Gastrocnemius medialis (tissue), 4 donors: Measurements from ENCODE around the gene APOE. TPM values are rescaled to one million over a fixed set of nuclear protein-coding genes. Genes with fewer than 3 reads are reported as not detected.

ENCODE experiments used
- ATAC-seq, 2 donors: fragments of 150-250 bp; one replicate each; pipeline ENCODE4 v1.9.1; 2016
- DNase-seq, 2 donors: peaks; one replicate each; pipeline ENCODE4 v3.0.0-alpha.2; 2019
- H3K27ac ChIP-seq, 4 donors: fragments of 200-600 bp; sonication (generic); 1 replicate in 1 of 4; 2 replicates in 3 of 4; pipeline ENCODE4 v1.5.1; 2016 to 2018; ENCODE audit warnings: mild to moderate bottlenecking in 2 of 4, moderate library complexity in 1 of 4
- H3K27me3 ChIP-seq, 3 donors: fragments of 200-600 bp; sonication (generic) in 2 of 3; 1 replicate in 1 of 3; 2 replicates in 2 of 3; pipeline versions ENCODE4 v1.5.1 to v1.6.0; 2016 to 2019; ENCODE audit warnings: mild to moderate bottlenecking in 1 of 3, moderate library complexity in 1 of 3
- H3K36me3 ChIP-seq, 2 donors: fragments of 200-600 bp; sonication (generic) in 1 of 2; one replicate each; pipeline ENCODE4 v1.5.1; 2017 to 2018
- H3K4me1 ChIP-seq, 2 donors: fragments of 200-600 bp; sonication (generic) in 1 of 2; one replicate each; pipeline ENCODE4 v1.5.1; 2016 to 2017; ENCODE audit warnings: mild to moderate bottlenecking in 2 of 2
- H3K4me3 ChIP-seq, 4 donors: fragments of 200-600 bp; sonication (generic) in 3 of 4; 1 replicate in 1 of 4; 2 replicates in 3 of 4; pipeline ENCODE4 v1.5.1; 2016 to 2019; ENCODE audit warnings: mild to moderate bottlenecking in 2 of 4
- H3K9me3 ChIP-seq, 3 donors: fragments of 200-600 bp; sonication (generic) in 2 of 3; 1 replicate in 1 of 3; 2 replicates in 2 of 3; pipeline ENCODE4 v1.5.1; 2016 to 2019
- CTCF ChIP-seq, 5 experiments: fragments of 450-650 bp in 3 of 5; fragments of 200-600 bp in 2 of 5; sonication (generic) in 2 of 5; IDR thresholded peaks in 4 of 5; conservative IDR thresholded peaks in 1 of 5; 1 replicate in 4 of 5; 2 replicates in 1 of 5; pipeline ENCODE4 v1.5.1; 2016 to 2019; ENCODE audit warnings: antibody characterized with exemption in 5 of 5, mild to moderate bottlenecking in 3 of 5, moderate library complexity in 3 of 5
- POLR2A ChIP-seq, 2 donors: fragments of 450-650 bp; IDR thresholded peaks; one replicate each; pipeline ENCODE4 v1.6.1; 2017; ENCODE audit warnings: antibody characterized with exemption in 2 of 2, mild to moderate bottlenecking in 2 of 2, moderate library complexity in 2 of 2
- in situ Hi-C, 4 donors: fragments of 200-750 bp; cut with MboI; loops; one replicate each; pipeline versions ENCODE4 v1.15.0 to v1.8.0; 2017; ENCODE audit warnings: low sequenced_read_pairs in 4 of 4
- intact Hi-C: fragments of 100-400 bp; cut with DNase I; formaldehyde crosslinking; loops from one replicate; pipeline ENCODE4 v1.15.1; 2023; ENCODE audit warnings: low total_unique reads
- total RNA-seq, 4 donors: library from RNA; depleted of rRNA; stranded (reverse); fragments of >200 nt; gene quantifications; one replicate each; pipeline versions ENCODE4 v1.1.0 to v1.2.3, GENCODE V29; 2016

APOE gene
- total RNA-seq, 4 donors from 2014 or later = 18.9 to 36.5 (median 29.1) TPM

- TF ChIP-seq POLR2A (IDR thresholded peaks at IDR 0.05) = no peak
- TF ChIP-seq CTCF (IDR thresholded peaks at IDR 0.05 in 4 of 5, conservative IDR thresholded peaks at IDR 0.05 in 1 of 5) = no peak
- Histone ChIP-seq H3K4me1 (no peaks in the 10 kb centered on the region), H3K9me3 (no peaks in the 10 kb centered on the region), H3K4me3 (no peak overlapping the region), H3K27me3 (peaks cover 9 to 11% (median 11%) of the 10 kb centered on the region in 3 donors), H3K27ac (no peak overlapping the region), H3K36me3 (peaks cover 0 to 63% of the 10 kb centered on the region in 2 donors)
- in situ Hi-C loops (loop anchor here in 1 of 4 donors (10.0 kb wide), 1 partner anchor 54 kb away; the partner anchor contains the start of gene CLPTM1), intact Hi-C loops (no loop called here)
- ATAC-seq = no peak
- no peak for DNase-seq
Observed at GRCh38 chr19:44900328-44901244, 5.0 kb upstream of the APOE start.

GRCh38 chr19:44903216-44903601 is 2.4 kb upstream of the APOE start:
- Histone ChIP-seq H3K27ac (no peak overlapping the region), H3K36me3 (peaks cover 0 to 38% of the 10 kb centered on the region in 2 donors), H3K9me3 (no peaks in the 10 kb centered on the region), H3K4me1 (no peaks in the 10 kb centered on the region), H3K27me3 (peaks cover 31 to 37% (median 34%) of the 10 kb centered on the region in 3 donors), H3K4me3 (no peak overlapping the region)
- DNase-seq = no peak
- intact Hi-C loops = loop anchor here (1.0 kb wide), 1 partner anchor 48 kb away; no protein-coding TSS in a partner anchor
- TF ChIP-seq CTCF (IDR thresholded peaks at IDR 0.05 in 4 of 5, conservative IDR thresholded peaks at IDR 0.05 in 1 of 5) = no peak
- in situ Hi-C loops = loop anchor here in 1 of 4 donors (10.0 kb wide), 1 partner anchor 52 kb away; the partner anchor contains the start of gene CLPTM1
- peak in 1 of 2 donors; percentile 10 for ATAC-seq

- Histone ChIP-seq H3K9me3 (no peaks in the 10 kb centered on the region), H3K27ac (no peak overlapping the region), H3K4me3 (no peak overlapping the region), H3K4me1 (no peaks in the 10 kb centered on the region), H3K36me3 (peaks cover 0 to 36% of the 10 kb centered on the region in 2 donors), H3K27me3 (peaks cover 31 to 38% (median 34%) of the 10 kb centered on the region in 3 donors)
- in situ Hi-C loops = loop anchor here in 1 of 4 donors (10.0 kb wide), 1 partner anchor 51 kb away; the partner anchor contains the start of gene CLPTM1
- ATAC-seq (peak; percentile 57 to 72), DNase-seq (peak; percentile 25 to 42)
- intact Hi-C loops = loop anchor here (1.0 kb wide), 1 partner anchor 47 kb away; no protein-coding TSS in a partner anchor
- TF ChIP-seq POLR2A (IDR thresholded peaks at IDR 0.05) (no peak), CTCF (IDR thresholded peaks at IDR 0.05 in 4 of 5, conservative IDR thresholded peaks at IDR 0.05 in 1 of 5) (peak; percentile 90 to 100 (median 96))
Observed at GRCh38 chr19:44903602-44904425, 1.8 kb upstream of the APOE start.

GRCh38 chr19:44904426-44904994 is 1.1 kb upstream of the APOE start:
- TF ChIP-seq POLR2A (IDR thresholded peaks at IDR 0.05) (no peak), CTCF (IDR thresholded peaks at IDR 0.05 in 4 of 5, conservative IDR thresholded peaks at IDR 0.05 in 1 of 5) (no peak)
- Histone ChIP-seq H3K9me3 (no peaks in the 10 kb centered on the region), H3K27me3 (peaks cover 31 to 38% (median 34%) of the 10 kb centered on the region in 3 donors), H3K4me3 (no peak overlapping the region), H3K36me3 (peaks cover 0 to 36% of the 10 kb centered on the region in 2 donors), H3K4me1 (no peaks in the 10 kb centered on the region), H3K27ac (no peak overlapping the region)
- ATAC-seq = no peak
- DNase-seq = no peak
- in situ Hi-C loops = loop anchor here in 1 of 4 donors (10.0 kb wide), 1 partner anchor 50 kb away; the partner anchor contains the start of gene CLPTM1
- intact Hi-C loops = no loop called here
